K562 (cell line): Measurements from ENCODE around the gene IKBKE. TPM values are rescaled to one million over a fixed set of nuclear protein-coding genes. Genes with fewer than 3 reads are reported as not detected.

Experiments
- CBFA2T2 ChIP-seq: fragments of 450-650 bp; conservative IDR thresholded peaks from 2 replicates; pipeline ENCODE4 v1.6.1; 2017; ENCODE audit warnings: mild to moderate bottlenecking
- DIDO1 ChIP-seq: fragments of 450-650 bp; IDR thresholded peaks from 2 replicates; pipeline ENCODE4 v1.6.1; 2016; ENCODE audit warnings: low read depth, missing biosample characterization, missing genetic modification characterization
- DPF2 ChIP-seq: fragments of 450-650 bp; IDR thresholded peaks from 2 replicates; pipeline ENCODE4 v1.6.1; 2016
- ETV5 ChIP-seq: sonication (generic); formaldehyde crosslinking; IDR thresholded peaks from 2 replicates; pipeline ENCODE4 v1.4.0; 2020; ENCODE audit warnings: low read depth, mild to moderate bottlenecking, missing genetic modification reagents
- HMG20A ChIP-seq: fragments of 450-650 bp; formaldehyde crosslinking; conservative IDR thresholded peaks from 2 replicates; pipeline ENCODE4 v1.4.0; 2020; ENCODE audit warnings: mild to moderate bottlenecking, mixed read lengths
- PTBP1 ChIP-seq: fragments of 200-400 bp; formaldehyde crosslinking; IDR thresholded peaks from 2 replicates; pipeline ENCODE4 v1.6.1; 2017; ENCODE audit warnings: low read depth, low read length
- RB1 ChIP-seq: fragments of 450-650 bp; IDR thresholded peaks from 2 replicates; pipeline ENCODE4 v1.6.1; 2017; ENCODE audit warnings: low read depth, mild to moderate bottlenecking
- SAFB2 ChIP-seq: fragments of 200-400 bp; formaldehyde crosslinking; IDR thresholded peaks from 2 replicates; pipeline ENCODE4 v1.6.1; 2018; ENCODE audit warnings: borderline replicate concordance, low read length, low read depth, moderate library complexity; ENCODE audit not compliant: severe bottlenecking
- SMARCE1 ChIP-seq: fragments of 450-650 bp; IDR thresholded peaks from 2 replicates; pipeline ENCODE4 v1.7.1; 2016; ENCODE audit warnings: mild to moderate bottlenecking
- TAL1 ChIP-seq: fragments of 450-650 bp; IDR thresholded peaks from 2 replicates; pipeline ENCODE4 v1.6.1; 2016; ENCODE audit warnings: mild to moderate bottlenecking
- TEAD4 ChIP-seq, 2 experiments: sonication (generic) in 1 of 2; formaldehyde crosslinking in 1 of 2; IDR thresholded peaks; 2 replicates each; pipeline versions ENCODE4 v1.6.1 to v1.8.0; 2012 to 2022; ENCODE audit warnings: borderline replicate concordance in 1 of 2, inconsistent platforms in 1 of 2, low read length in 1 of 2, mild to moderate bottlenecking in 1 of 2, missing genetic modification reagents in 1 of 2
- polyA plus RNA-seq, 8 experiments: library from polyadenylated mRNA; depleted of rRNA in 4 of 8; stranded (reverse) in 5 of 8; unstranded in 3 of 8; fragments of >200 nt; fragmentation: Nextera tagmentation in 2 of 8; fragmentation: Illumina TruSeq in 1 of 8; extraction: Ambion mirVana in 2 of 8; extraction: Trizol in 1 of 8; gene quantifications; 2 replicates each; pipeline versions ENCODE4 v1.2.1 to v1.2.3, GENCODE V29; 2011 to 2014; ENCODE audit warnings: inconsistent platforms in 1 of 8, missing spikeins in 1 of 8
- total RNA-seq, 7 experiments: library from RNA; depleted of rRNA in 6 of 7; stranded (reverse); fragments of >200 nt in 6 of 7; fragmentation: Illumina TruSeq in 2 of 7; extraction: Trizol in 2 of 7; gene quantifications; 2 replicates each; pipeline versions ENCODE4 v1.2.1 to v1.2.3, GENCODE V29; 2011 to 2021; ENCODE audit warnings: low replicate concordance in 1 of 7
- TF ChIP-seq, protein P1 (sequence below): fragments of 200-800 bp; sonication (Bioruptor generic); IDR thresholded peaks from 2 replicates; pipeline ENCODE4 v1.6.1; 2017; ENCODE audit warnings: missing genetic modification characterization, missing compliant biosample characterization
- TF ChIP-seq, protein P2 (sequence below), 2 experiments: IDR thresholded peaks; 2 replicates each; pipeline ENCODE4 v1.6.1; 2011; ENCODE audit warnings: borderline replicate concordance in 1 of 2, control low read depth in 1 of 2, low read depth in 1 of 2, low read length in 1 of 2, mild to moderate bottlenecking in 1 of 2, mixed read lengths in 1 of 2, moderate library complexity in 1 of 2; ENCODE audit not compliant: insufficient read depth in 1 of 2, insufficient read length in 1 of 2, poor library complexity in 1 of 2, severe bottlenecking in 1 of 2; ENCODE audit errors: extremely low read depth in 1 of 2
- TF ChIP-seq, protein P3 (sequence below): fragments of 450-650 bp; formaldehyde crosslinking; IDR thresholded peaks from 2 replicates; pipeline ENCODE4 v1.4.0; 2020; ENCODE audit warnings: mild to moderate bottlenecking, moderate library complexity
- TF ChIP-seq, protein P4 (sequence below): sonication (generic); formaldehyde crosslinking; IDR thresholded peaks from 2 replicates; pipeline ENCODE4 v1.9.0; 2022; ENCODE audit warnings: mild to moderate bottlenecking, missing genetic modification reagents
- TF ChIP-seq, protein P5 (sequence below): fragments of 450-650 bp; IDR thresholded peaks from 2 replicates; pipeline ENCODE4 v1.6.1; 2017; ENCODE audit warnings: antibody characterized with exemption, mild to moderate bottlenecking
- TF ChIP-seq, protein P6 (sequence below): fragments of 450-650 bp; IDR thresholded peaks from 2 replicates; pipeline ENCODE4 v1.6.1; 2016

The IKBKE gene
- total and polyA plus RNA-seq, 9 of the 15 experiments (the other 6 are each of a cell fraction or from before 2014, with no cell fraction given), result 2.3 to 9.0 (median 4.8) TPM

DNA sequence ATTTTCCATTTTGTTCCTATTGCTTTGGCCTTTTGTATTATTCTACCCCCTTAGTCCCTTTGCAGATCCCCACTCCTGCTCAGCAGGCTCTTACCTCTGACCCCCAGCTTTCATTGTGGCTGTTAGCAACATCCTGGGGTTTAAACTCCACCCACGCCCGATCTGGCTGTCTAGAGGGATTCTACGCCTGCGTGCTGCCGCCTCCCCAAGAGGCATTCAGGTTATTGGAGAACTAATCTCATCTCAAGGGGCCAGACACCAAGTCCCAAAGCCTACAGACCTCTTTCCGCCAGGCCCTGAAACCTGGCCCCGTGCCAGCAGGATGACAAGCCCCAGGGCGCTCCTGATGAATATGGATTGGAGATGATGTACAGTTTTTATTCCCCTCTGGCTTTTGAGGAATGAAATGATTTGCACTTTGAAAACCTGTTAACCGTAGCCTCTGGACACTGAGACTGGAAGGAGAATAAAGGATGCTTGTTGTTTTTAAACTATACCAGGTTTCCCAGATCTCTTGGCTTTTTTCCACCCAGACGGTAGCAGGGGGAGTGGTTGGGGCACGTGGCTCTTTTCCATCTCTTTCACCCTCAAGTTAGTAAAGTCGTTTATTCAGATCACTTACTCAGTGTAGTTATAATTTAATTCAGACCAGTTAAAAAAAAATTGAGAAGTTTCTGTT, 14.5 kb upstream of the IKBKE start (continued):
- TF ChIP-seq, protein P1, sequence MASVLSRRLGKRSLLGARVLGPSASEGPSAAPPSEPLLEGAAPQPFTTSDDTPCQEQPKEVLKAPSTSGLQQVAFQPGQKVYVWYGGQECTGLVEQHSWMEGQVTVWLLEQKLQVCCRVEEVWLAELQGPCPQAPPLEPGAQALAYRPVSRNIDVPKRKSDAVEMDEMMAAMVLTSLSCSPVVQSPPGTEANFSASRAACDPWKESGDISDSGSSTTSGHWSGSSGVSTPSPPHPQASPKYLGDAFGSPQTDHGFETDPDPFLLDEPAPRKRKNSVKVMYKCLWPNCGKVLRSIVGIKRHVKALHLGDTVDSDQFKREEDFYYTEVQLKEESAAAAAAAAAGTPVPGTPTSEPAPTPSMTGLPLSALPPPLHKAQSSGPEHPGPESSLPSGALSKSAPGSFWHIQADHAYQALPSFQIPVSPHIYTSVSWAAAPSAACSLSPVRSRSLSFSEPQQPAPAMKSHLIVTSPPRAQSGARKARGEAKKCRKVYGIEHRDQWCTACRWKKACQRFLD (CRISPR knock-in tag), result 0 out of 2 replicates have a peak, but pooled peaks have one; percentile 24
- TF ChIP-seq, protein P2, sequence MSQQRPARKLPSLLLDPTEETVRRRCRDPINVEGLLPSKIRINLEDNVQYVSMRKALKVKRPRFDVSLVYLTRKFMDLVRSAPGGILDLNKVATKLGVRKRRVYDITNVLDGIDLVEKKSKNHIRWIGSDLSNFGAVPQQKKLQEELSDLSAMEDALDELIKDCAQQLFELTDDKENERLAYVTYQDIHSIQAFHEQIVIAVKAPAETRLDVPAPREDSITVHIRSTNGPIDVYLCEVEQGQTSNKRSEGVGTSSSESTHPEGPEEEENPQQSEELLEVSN (IDR thresholded peaks at IDR 0.05; ENCODE audit: borderline replicate concordance in 1 of 2, extremely low read depth in 1 of 2, insufficient read depth in 1 of 2, insufficient read length in 1 of 2, low read depth in 1 of 2, low read length in 1 of 2, poor library complexity in 1 of 2, severe bottlenecking in 1 of 2), result no peak
- TF ChIP-seq, protein P3, sequence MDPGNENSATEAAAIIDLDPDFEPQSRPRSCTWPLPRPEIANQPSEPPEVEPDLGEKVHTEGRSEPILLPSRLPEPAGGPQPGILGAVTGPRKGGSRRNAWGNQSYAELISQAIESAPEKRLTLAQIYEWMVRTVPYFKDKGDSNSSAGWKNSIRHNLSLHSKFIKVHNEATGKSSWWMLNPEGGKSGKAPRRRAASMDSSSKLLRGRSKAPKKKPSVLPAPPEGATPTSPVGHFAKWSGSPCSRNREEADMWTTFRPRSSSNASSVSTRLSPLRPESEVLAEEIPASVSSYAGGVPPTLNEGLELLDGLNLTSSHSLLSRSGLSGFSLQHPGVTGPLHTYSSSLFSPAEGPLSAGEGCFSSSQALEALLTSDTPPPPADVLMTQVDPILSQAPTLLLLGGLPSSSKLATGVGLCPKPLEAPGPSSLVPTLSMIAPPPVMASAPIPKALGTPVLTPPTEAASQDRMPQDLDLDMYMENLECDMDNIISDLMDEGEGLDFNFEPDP (CRISPR knock-in tag), result no peak
- TF ChIP-seq CBFA2T2 (peak; percentile 48), TEAD4 (IDR thresholded peaks at IDR 0.05; ENCODE audit: low read length) (0 out of 2 replicates have a peak, but pooled peaks have one; percentile 54), TEAD4 (CRISPR knock-in tag; IDR thresholded peaks at IDR 0.05; ENCODE audit: borderline replicate concordance) (no peak), SAFB2 (no peak), PTBP1 (no peak), SMARCE1 (peak; percentile 38; the same call in 1 of the 2 replicates), RB1 (peak; percentile 16; the same call in 1 of the 2 replicates), HMG20A (CRISPR knock-in tag) (no peak), ETV5 (CRISPR knock-in tag) (0 out of 2 replicates have a peak, but pooled peaks have one; percentile 34), DPF2 (peak; percentile 71), DIDO1 (tag) (no peak), TAL1 (peak; percentile 33; the same call in 1 of the 2 replicates)
- TF ChIP-seq, protein P4, sequence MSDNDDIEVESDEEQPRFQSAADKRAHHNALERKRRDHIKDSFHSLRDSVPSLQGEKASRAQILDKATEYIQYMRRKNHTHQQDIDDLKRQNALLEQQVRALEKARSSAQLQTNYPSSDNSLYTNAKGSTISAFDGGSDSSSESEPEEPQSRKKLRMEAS (CRISPR knock-in tag), result peak; percentile 24; the same call in 1 of the 2 replicates
- TF ChIP-seq, protein P5, sequence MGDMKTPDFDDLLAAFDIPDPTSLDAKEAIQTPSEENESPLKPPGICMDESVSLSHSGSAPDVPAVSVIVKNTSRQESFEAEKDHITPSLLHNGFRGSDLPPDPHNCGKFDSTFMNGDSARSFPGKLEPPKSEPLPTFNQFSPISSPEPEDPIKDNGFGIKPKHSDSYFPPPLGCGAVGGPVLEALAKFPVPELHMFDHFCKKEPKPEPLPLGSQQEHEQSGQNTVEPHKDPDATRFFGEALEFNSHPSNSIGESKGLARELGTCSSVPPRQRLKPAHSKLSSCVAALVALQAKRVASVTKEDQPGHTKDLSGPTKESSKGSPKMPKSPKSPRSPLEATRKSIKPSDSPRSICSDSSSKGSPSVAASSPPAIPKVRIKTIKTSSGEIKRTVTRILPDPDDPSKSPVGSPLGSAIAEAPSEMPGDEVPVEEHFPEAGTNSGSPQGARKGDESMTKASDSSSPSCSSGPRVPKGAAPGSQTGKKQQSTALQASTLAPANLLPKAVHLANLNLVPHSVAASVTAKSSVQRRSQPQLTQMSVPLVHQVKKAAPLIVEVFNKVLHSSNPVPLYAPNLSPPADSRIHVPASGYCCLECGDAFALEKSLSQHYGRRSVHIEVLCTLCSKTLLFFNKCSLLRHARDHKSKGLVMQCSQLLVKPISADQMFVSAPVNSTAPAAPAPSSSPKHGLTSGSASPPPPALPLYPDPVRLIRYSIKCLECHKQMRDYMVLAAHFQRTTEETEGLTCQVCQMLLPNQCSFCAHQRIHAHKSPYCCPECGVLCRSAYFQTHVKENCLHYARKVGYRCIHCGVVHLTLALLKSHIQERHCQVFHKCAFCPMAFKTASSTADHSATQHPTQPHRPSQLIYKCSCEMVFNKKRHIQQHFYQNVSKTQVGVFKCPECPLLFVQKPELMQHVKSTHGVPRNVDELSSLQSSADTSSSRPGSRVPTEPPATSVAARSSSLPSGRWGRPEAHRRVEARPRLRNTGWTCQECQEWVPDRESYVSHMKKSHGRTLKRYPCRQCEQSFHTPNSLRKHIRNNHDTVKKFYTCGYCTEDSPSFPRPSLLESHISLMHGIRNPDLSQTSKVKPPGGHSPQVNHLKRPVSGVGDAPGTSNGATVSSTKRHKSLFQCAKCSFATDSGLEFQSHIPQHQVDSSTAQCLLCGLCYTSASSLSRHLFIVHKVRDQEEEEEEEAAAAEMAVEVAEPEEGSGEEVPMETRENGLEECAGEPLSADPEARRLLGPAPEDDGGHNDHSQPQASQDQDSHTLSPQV, result peak; percentile 70
- TF ChIP-seq, protein P6, sequence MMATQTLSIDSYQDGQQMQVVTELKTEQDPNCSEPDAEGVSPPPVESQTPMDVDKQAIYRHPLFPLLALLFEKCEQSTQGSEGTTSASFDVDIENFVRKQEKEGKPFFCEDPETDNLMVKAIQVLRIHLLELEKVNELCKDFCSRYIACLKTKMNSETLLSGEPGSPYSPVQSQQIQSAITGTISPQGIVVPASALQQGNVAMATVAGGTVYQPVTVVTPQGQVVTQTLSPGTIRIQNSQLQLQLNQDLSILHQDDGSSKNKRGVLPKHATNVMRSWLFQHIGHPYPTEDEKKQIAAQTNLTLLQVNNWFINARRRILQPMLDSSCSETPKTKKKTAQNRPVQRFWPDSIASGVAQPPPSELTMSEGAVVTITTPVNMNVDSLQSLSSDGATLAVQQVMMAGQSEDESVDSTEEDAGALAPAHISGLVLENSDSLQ, result peak; percentile 60
